GM12878 (cell line): ENCODE results near the gene RUFY4.

Source experiments
- ATF2 ChIP-seq: IDR thresholded peaks from 2 replicates; pipeline ENCODE4 v1.6.1; 2012; ENCODE audit warnings: low read length, inconsistent platforms
- CTCF ChIP-seq, 3 experiments: IDR thresholded peaks in 2 of 3; conservative IDR thresholded peaks in 1 of 3; 2 replicates each; pipeline ENCODE4 v1.5.1; 2011; ENCODE audit warnings: low read depth in 3 of 3, low read length in 3 of 3, mild to moderate bottlenecking in 3 of 3, control low read depth in 2 of 3, moderate library complexity in 2 of 3, inconsistent platforms in 1 of 3, mixed read lengths in 1 of 3; ENCODE audit not compliant: control insufficient read depth in 2 of 3, insufficient read depth in 1 of 3; ENCODE audit errors: extremely low read depth in 1 of 3
- EZH2 ChIP-seq: IDR thresholded peaks from 2 replicates; pipeline ENCODE4 v1.6.1; 2012; ENCODE audit warnings: low read depth, mild to moderate bottlenecking, control low read depth, inconsistent platforms, low read length, borderline replicate concordance; ENCODE audit not compliant: control insufficient read depth
- GATAD2B ChIP-seq: fragments of 450-650 bp; conservative IDR thresholded peaks from 2 replicates; pipeline ENCODE4 v1.6.1; 2017; ENCODE audit warnings: low read depth, mild to moderate bottlenecking, moderate library complexity
- HDAC6 ChIP-seq: fragments of 200-600 bp; sonication (generic); IDR thresholded peaks from one replicate; pipeline ENCODE4 v1.8.0; 2017; ENCODE audit warnings: antibody characterized with exemption; ENCODE audit not compliant: unreplicated experiment
- POLR2AphosphoS5 ChIP-seq: IDR thresholded peaks from 2 replicates; pipeline ENCODE4 v1.6.1; 2011; ENCODE audit warnings: mild to moderate bottlenecking, low read length, inconsistent platforms
- SRF ChIP-seq, 2 experiments: IDR thresholded peaks; 2 replicates each; pipeline ENCODE4 v1.6.1; 2011; ENCODE audit warnings: low read depth in 2 of 2, low read length in 2 of 2, mild to moderate bottlenecking in 1 of 2, moderate library complexity in 1 of 2
- TCF12 ChIP-seq: IDR thresholded peaks from 2 replicates; pipeline ENCODE4 v1.6.1; 2011; ENCODE audit warnings: low read depth, mild to moderate bottlenecking, low read length
- YY1 ChIP-seq: IDR thresholded peaks from 2 replicates; pipeline ENCODE4 v1.6.1; 2011; ENCODE audit warnings: low read depth, mild to moderate bottlenecking, low read length
- ZBED1 ChIP-seq: IDR thresholded peaks from 2 replicates; pipeline ENCODE4 v1.6.1; 2016; ENCODE audit warnings: borderline replicate concordance
- ZNF274 ChIP-seq: IDR thresholded peaks from one replicate; pipeline ENCODE4 v1.8.0; 2011; ENCODE audit not compliant: insufficient read length, insufficient read depth

GRCh38 chr2:218043100-218043499 is 26.0 kb upstream of the RUFY4 start:
- no peak for TF ChIP-seq ATF2
- no peak for TF ChIP-seq YY1
- TF ChIP-seq GATAD2B, result no peak
- TF ChIP-seq EZH2, result no peak
- TF ChIP-seq HDAC6, result no peak
- no peak for TF ChIP-seq SRF (IDR thresholded peaks at IDR 0.05; ENCODE audit: low read depth in 2 of 2, low read length in 2 of 2)
- no peak for TF ChIP-seq CTCF (IDR thresholded peaks at IDR 0.05 in 2 of 3, conservative IDR thresholded peaks at IDR 0.05 in 1 of 3; ENCODE audit: control insufficient read depth in 2 of 3, extremely low read depth in 1 of 3, insufficient read depth in 1 of 3, low read depth in 3 of 3, low read length in 3 of 3)
- no peak for TF ChIP-seq ZBED1
- TF ChIP-seq POLR2AphosphoS5, result no peak
- no peak for TF ChIP-seq TCF12
- no peak for TF ChIP-seq ZNF274
